Activated CD4-positive, alpha-beta T cell treated with anti-CD3 and anti-CD28 coated beads for 24 hours (primary cell): Measurements from ENCODE around the gene CNBD2.
"Not testable (repeated sequence)": the region's sequence is repeated elsewhere in the genome, so short reads cannot be mapped to it uniquely, and the experiment has no call there.

Experiments
- DNase-seq, 2 donors: peaks; one replicate each; pipeline ENCODE4 v3.0.0-alpha.2; 2020; ENCODE audit warnings: low read depth in 2 of 2

CNBD2 gene

GRCh38 chr20:35975576-35976373 lies 7.4 kb downstream of the CNBD2 start:
- DNase-seq: no peak

- no peak for DNase-seq
These were observed 9.7 kb downstream of the CNBD2 start for GRCh38 chr20:35978041-35978513.

- DNase-seq: no peak
These were observed 11.2 kb downstream of the CNBD2 start for GRCh38 chr20:35979544-35979943.

GRCh38 chr20:35981969-35982368 lies 13.6 kb downstream of the CNBD2 start:
- no peak for DNase-seq

- no peak for DNase-seq
These were observed 16.0 kb downstream of the CNBD2 start for GRCh38 chr20:35984382-35984781.

- DNase-seq: no peak
These were observed 17.4 kb downstream of the CNBD2 start for GRCh38 chr20:35985806-35986205.

GRCh38 chr20:35988910-35989463 lies 20.6 kb downstream of the CNBD2 start:
- DNase-seq: no peak

GRCh38 chr20:35991142-35991771 lies 22.9 kb downstream of the CNBD2 start:
- no peak for DNase-seq

- DNase-seq: peak; percentile 14 to 27
These were observed 24.4 kb downstream of the CNBD2 start for GRCh38 chr20:35992713-35993335.

- DNase-seq: peak; percentile 69 to 71
These were observed 26.6 kb downstream of the CNBD2 start for GRCh38 chr20:35994994-35995453.

GRCh38 chr20:35996492-35996891 lies 28.1 kb downstream of the CNBD2 start:
- not testable (repeated sequence) for DNase-seq

GRCh38 chr20:36001331-36001730 lies 32.9 kb downstream of the CNBD2 start:
- not testable (repeated sequence) for DNase-seq

- no peak for DNase-seq
These were observed 34.5 kb downstream of the CNBD2 start for GRCh38 chr20:36002855-36003254.

GRCh38 chr20:36004045-36004444 lies 35.7 kb downstream of the CNBD2 start:
- DNase-seq: no peak

- DNase-seq: no peak
These were observed 40.2 kb downstream of the CNBD2 start for GRCh38 chr20:36008461-36009035.

- DNase-seq: no peak
These were observed 41.7 kb downstream of the CNBD2 start for GRCh38 chr20:36010076-36010475.

GRCh38 chr20:36010825-36011224 lies 42.4 kb downstream of the CNBD2 start:
- no peak for DNase-seq

- no peak for DNase-seq
These were observed 47.5 kb downstream of the CNBD2 start for GRCh38 chr20:36015806-36016403.

GRCh38 chr20:36017048-36017951 lies 48.9 kb downstream of the CNBD2 start:
- DNase-seq: no peak

GRCh38 chr20:36018208-36018988 lies 50.0 kb downstream of the CNBD2 start:
- no peak for DNase-seq
